Skeletal muscle tissue (tissue), 4 donors: ENCODE data around the gene TMEM236. TPM values are rescaled to one million over a fixed set of nuclear protein-coding genes. Genes with fewer than 3 reads are reported as not detected.

ENCODE experiments used
- H3K27ac ChIP-seq: one replicate; pipeline ENCODE4 v1.7.0; 2013; ENCODE audit warnings: mild to moderate bottlenecking, low read depth, low read length, inconsistent platforms
- H3K27me3 ChIP-seq, 3 donors: one replicate each; pipeline ENCODE4 v1.7.0; 2013; ENCODE audit warnings: low read length in 3 of 3; ENCODE audit not compliant: control insufficient read depth in 3 of 3, insufficient read depth in 3 of 3
- H3K36me3 ChIP-seq, 3 donors: one replicate each; pipeline ENCODE4 v1.7.0; 2013; ENCODE audit warnings: low read length in 3 of 3; ENCODE audit not compliant: control insufficient read depth in 3 of 3, insufficient read depth in 3 of 3
- H3K4me1 ChIP-seq, 3 donors: one replicate each; pipeline ENCODE4 v1.7.0; 2013; ENCODE audit warnings: low read length in 3 of 3, mild to moderate bottlenecking in 3 of 3; ENCODE audit not compliant: control insufficient read depth in 3 of 3, insufficient read depth in 3 of 3
- H3K4me3 ChIP-seq, 3 donors: one replicate each; pipeline ENCODE4 v1.7.0; 2013; ENCODE audit warnings: low read length in 3 of 3
- H3K9ac ChIP-seq, 3 donors: one replicate each; pipeline ENCODE4 v1.7.0; 2013; ENCODE audit warnings: low read length in 3 of 3, mild to moderate bottlenecking in 3 of 3, moderate library complexity in 2 of 3, low read depth in 1 of 3
- H3K9me3 ChIP-seq, 3 donors: one replicate each; pipeline ENCODE4 v1.7.0; 2013; ENCODE audit warnings: low read length in 3 of 3; ENCODE audit not compliant: control insufficient read depth in 3 of 3
- total RNA-seq: library from RNA; depleted of rRNA; stranded (reverse); fragments of >200 nt; gene quantifications from one replicate; pipeline ENCODE4 v1.2.3, GENCODE V29; 2014
- donor health status: Osteomylitis.

TMEM236 gene
- total RNA-seq, 1 donor from 2014 or later, result under 0.01 TPM

DNA sequence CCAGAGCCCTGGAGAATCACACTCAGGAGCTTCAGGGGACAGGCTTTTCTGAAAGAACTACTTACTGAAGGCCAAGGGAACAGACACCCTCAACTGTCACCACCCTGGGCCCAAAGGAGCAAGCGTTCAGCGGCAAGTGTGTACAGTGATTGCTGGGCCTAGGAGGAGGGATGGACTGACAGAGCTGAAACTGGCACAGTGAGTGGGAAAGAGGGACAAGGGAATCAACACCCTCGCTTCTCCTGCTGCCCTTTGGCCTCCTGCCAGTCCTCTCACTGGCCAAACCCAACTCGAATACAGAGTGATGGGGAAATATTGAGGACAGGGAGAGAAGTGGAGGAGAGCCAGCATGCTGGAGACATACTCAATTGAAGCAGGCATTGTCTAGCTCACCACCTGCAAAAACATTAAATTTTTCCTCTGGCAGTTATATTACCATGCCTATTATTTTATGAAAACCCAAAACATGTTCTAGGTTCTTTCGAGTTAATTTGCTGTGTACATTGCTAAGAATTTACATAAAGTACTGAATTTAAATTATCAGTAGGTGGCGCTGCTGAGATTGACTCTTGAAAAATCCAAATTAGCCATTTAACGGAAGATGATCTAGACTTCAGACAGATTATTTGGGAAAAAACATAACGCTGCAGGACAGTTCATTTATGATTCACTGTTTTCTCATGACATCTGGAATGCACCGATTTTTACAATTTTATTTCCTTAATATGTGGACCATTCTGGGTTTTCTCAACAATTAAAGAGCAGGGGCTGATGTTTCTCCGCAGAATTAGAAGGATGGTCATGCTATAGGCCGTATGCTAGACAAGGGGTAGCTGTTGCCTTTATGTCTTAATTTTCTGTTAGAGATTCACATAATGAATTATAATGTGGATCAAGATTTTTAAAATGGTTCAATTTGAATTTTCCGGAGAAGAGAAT is 14.7 kb upstream of the TMEM236 start:
- Histone ChIP-seq H3K27me3 (no peaks in the 10 kb centered on the region), H3K36me3 (no peaks in the 10 kb centered on the region), H3K4me1 (peaks cover 12 to 23% (median 18%) of the 10 kb centered on the region in 3 donors), H3K9ac (no peak overlapping the region), H3K4me3 (no peak overlapping the region), H3K27ac (no peak overlapping the region), H3K9me3 (no peaks in the 10 kb centered on the region)

GRCh38 chr10:17740668-17741067 is 11.3 kb upstream of the TMEM236 start:
- Histone ChIP-seq H3K4me3 (no peak overlapping the region), H3K4me1 (peaks cover 7 to 19% (median 12%) of the 10 kb centered on the region in 3 donors), H3K36me3 (no peaks in the 10 kb centered on the region), H3K9ac (no peak overlapping the region), H3K27me3 (no peaks in the 10 kb centered on the region), H3K9me3 (no peaks in the 10 kb centered on the region), H3K27ac (no peak overlapping the region)

GRCh38 chr10:17742918-17743317 is 9.1 kb upstream of the TMEM236 start:
- Histone ChIP-seq H3K9ac (no peak overlapping the region), H3K27me3 (no peaks in the 10 kb centered on the region), H3K27ac (no peak overlapping the region), H3K9me3 (no peaks in the 10 kb centered on the region), H3K4me1 (peaks cover 5 to 13% (median 8%) of the 10 kb centered on the region in 3 donors), H3K4me3 (no peak overlapping the region), H3K36me3 (no peaks in the 10 kb centered on the region)

GRCh38 chr10:17743437-17743836 is 8.6 kb upstream of the TMEM236 start:
- Histone ChIP-seq H3K4me1 (peaks cover 5 to 9% (median 9%) of the 10 kb centered on the region in 3 donors), H3K4me3 (no peak overlapping the region), H3K36me3 (no peaks in the 10 kb centered on the region), H3K27me3 (no peaks in the 10 kb centered on the region), H3K27ac (no peak overlapping the region), H3K9me3 (no peaks in the 10 kb centered on the region), H3K9ac (no peak overlapping the region)

GRCh38 chr10:17744341-17744861 is 7.6 kb upstream of the TMEM236 start:
- H3K9ac ChIP-seq, result peak overlapping the region in 2 of 3 donors; percentile 2 to 19
- H3K4me1 ChIP-seq, result peaks cover 5 to 9% (median 9%) of the 10 kb centered on the region in 3 donors
- H3K27me3 ChIP-seq, result no peaks in the 10 kb centered on the region
- peak overlapping the region in 1 of 3 donors; percentile 34 for H3K4me3 ChIP-seq
- H3K36me3 ChIP-seq, result no peaks in the 10 kb centered on the region
- H3K27ac ChIP-seq, result peak overlapping the region; percentile 19
- no peaks in the 10 kb centered on the region for H3K9me3 ChIP-seq

GRCh38 chr10:17747883-17748550 is 4.0 kb upstream of the TMEM236 start:
- Histone ChIP-seq H3K36me3 (no peaks in the 10 kb centered on the region), H3K9me3 (no peaks in the 10 kb centered on the region), H3K27ac (no peak overlapping the region), H3K9ac (no peak overlapping the region), H3K4me1 (peaks cover 5 to 9% (median 9%) of the 10 kb centered on the region in 3 donors), H3K4me3 (no peak overlapping the region), H3K27me3 (no peaks in the 10 kb centered on the region)

GRCh38 chr10:17749890-17750289 is 2.1 kb upstream of the TMEM236 start:
- no peaks in the 10 kb centered on the region for H3K27me3 ChIP-seq
- no peaks in the 10 kb centered on the region for H3K9me3 ChIP-seq
- H3K4me3 ChIP-seq, result no peak overlapping the region
- H3K27ac ChIP-seq, result no peak overlapping the region
- no peak overlapping the region for H3K9ac ChIP-seq
- H3K36me3 ChIP-seq, result no peaks in the 10 kb centered on the region
- H3K4me1 ChIP-seq, result peaks cover 0 to 6% (median 5%) of the 10 kb centered on the region in 3 donors

GRCh38 chr10:17756557-17757217 is 4.7 kb downstream of the TMEM236 start:
- Histone ChIP-seq H3K27ac (no peak overlapping the region), H3K4me1 (peaks cover 0 to 3% (median 0%) of the 10 kb centered on the region in 3 donors), H3K4me3 (no peak overlapping the region), H3K9ac (no peak overlapping the region), H3K36me3 (no peaks in the 10 kb centered on the region), H3K27me3 (no peaks in the 10 kb centered on the region), H3K9me3 (no peaks in the 10 kb centered on the region)

GRCh38 chr10:17758200-17758599 is 6.2 kb downstream of the TMEM236 start:
- Histone ChIP-seq H3K4me3 (no peak overlapping the region), H3K4me1 (peaks cover 0 to 3% (median 0%) of the 10 kb centered on the region in 3 donors), H3K27me3 (no peaks in the 10 kb centered on the region), H3K27ac (no peak overlapping the region), H3K9ac (no peak overlapping the region), H3K9me3 (no peaks in the 10 kb centered on the region), H3K36me3 (no peaks in the 10 kb centered on the region)
